ENCODE results near the gene ZBED6. TPM values are rescaled to one million over a fixed set of nuclear protein-coding genes. Genes with fewer than 3 reads are reported as not detected.
"Not testable (repeated sequence)": the region's sequence is repeated elsewhere in the genome, so short reads cannot be mapped to it uniquely, and the experiment has no call there.

Gene ZBED6
- total RNA-seq, 1 donor from 2014 or later: 11.0 TPM

DNA sequence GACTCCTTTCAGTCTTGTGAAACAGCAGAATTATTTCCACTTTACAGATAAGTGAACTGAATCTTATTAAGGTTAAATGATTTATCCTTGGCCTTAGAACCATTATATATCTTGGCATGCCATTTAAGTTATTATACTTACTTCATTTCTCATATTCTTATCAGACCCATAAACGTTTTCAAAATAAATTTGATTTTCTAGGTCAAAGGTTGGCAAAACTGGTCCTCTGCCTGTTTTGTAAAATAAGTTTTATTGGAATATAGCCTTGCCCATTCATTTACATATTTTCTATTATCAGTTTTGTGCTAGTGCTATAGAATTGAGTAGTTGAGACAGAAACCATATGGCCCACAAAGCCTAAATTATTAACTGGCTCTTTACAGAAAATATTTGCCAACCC lies 33.1 kb downstream of the ZBED6 start:
- H3K27me3 ChIP-seq (ENCODE audit: control insufficient read depth in 3 of 3, insufficient read depth in 3 of 3, low read length in 3 of 3): no peaks in the 10 kb centered on the region
- no peaks in the 10 kb centered on the region for H3K9me3 ChIP-seq (ENCODE audit: control insufficient read depth in 3 of 3, low read length in 3 of 3)
- H3K4me3 ChIP-seq (ENCODE audit: low read length in 3 of 3): no peak overlapping the region
- no peaks in the 10 kb centered on the region for H3K4me1 ChIP-seq (ENCODE audit: control insufficient read depth in 3 of 3, insufficient read depth in 3 of 3, low read length in 3 of 3)
- H3K36me3 ChIP-seq (ENCODE audit: control insufficient read depth in 3 of 3, insufficient read depth in 3 of 3, low read length in 3 of 3): peaks cover 25 to 49% (median 31%) of the 10 kb centered on the region in 3 donors
- H3K9ac ChIP-seq (ENCODE audit: low read depth in 1 of 3, low read length in 3 of 3): no peak overlapping the region
- no peak overlapping the region for H3K27ac ChIP-seq (ENCODE audit: low read depth, low read length)

GRCh38 chr1:203829247-203829646 lies 33.8 kb downstream of the ZBED6 start:
- H3K36me3 ChIP-seq (ENCODE audit: control insufficient read depth in 3 of 3, insufficient read depth in 3 of 3, low read length in 3 of 3): peaks cover 32 to 53% (median 39%) of the 10 kb centered on the region in 3 donors
- H3K9me3 ChIP-seq (ENCODE audit: control insufficient read depth in 3 of 3, low read length in 3 of 3); H3K27me3 ChIP-seq (ENCODE audit: control insufficient read depth in 3 of 3, insufficient read depth in 3 of 3, low read length in 3 of 3); H3K9ac ChIP-seq (ENCODE audit: low read depth in 1 of 3, low read length in 3 of 3); H3K27ac ChIP-seq (ENCODE audit: low read depth, low read length); H3K4me3 ChIP-seq (ENCODE audit: low read length in 3 of 3); H3K4me1 ChIP-seq (ENCODE audit: control insufficient read depth in 3 of 3, insufficient read depth in 3 of 3, low read length in 3 of 3): not testable (repeated sequence)

GRCh38 chr1:203835476-203835875 lies 40.1 kb downstream of the ZBED6 start:
- H3K4me3 ChIP-seq (ENCODE audit: low read length in 3 of 3): no peak overlapping the region
- H3K27me3 ChIP-seq (ENCODE audit: control insufficient read depth in 3 of 3, insufficient read depth in 3 of 3, low read length in 3 of 3): no peaks in the 10 kb centered on the region
- no peaks in the 10 kb centered on the region for H3K4me1 ChIP-seq (ENCODE audit: control insufficient read depth in 3 of 3, insufficient read depth in 3 of 3, low read length in 3 of 3)
- peaks cover 49 to 71% (median 62%) of the 10 kb centered on the region in 3 donors for H3K36me3 ChIP-seq (ENCODE audit: control insufficient read depth in 3 of 3, insufficient read depth in 3 of 3, low read length in 3 of 3)
- H3K27ac ChIP-seq (ENCODE audit: low read depth, low read length): no peak overlapping the region
- no peak overlapping the region for H3K9ac ChIP-seq (ENCODE audit: low read depth in 1 of 3, low read length in 3 of 3)
- H3K9me3 ChIP-seq (ENCODE audit: control insufficient read depth in 3 of 3, low read length in 3 of 3): no peaks in the 10 kb centered on the region

DNA sequence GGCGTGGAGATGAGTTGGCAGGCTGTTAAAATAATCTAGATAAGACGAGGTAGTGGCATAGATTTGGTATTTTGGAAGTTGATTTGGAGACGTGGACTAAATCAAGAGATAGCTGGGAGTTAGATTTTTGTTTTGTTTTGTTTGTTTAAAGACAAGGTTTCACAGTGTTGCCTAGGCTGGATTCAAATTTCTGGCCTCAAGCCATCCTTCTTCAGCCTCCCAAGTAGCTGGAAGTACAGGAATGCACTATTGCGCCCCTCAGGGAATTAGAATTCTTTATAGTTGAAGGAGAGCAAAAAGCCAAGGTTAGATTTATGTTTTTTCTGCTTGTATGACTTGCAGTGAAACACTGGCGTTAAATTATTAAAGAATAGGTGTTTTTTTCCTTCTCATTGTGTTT lies 43.7 kb downstream of the ZBED6 start:
- H3K9me3 ChIP-seq (ENCODE audit: control insufficient read depth in 3 of 3, low read length in 3 of 3): no peaks in the 10 kb centered on the region
- no peak overlapping the region for H3K4me3 ChIP-seq (ENCODE audit: low read length in 3 of 3)
- H3K9ac ChIP-seq (ENCODE audit: low read depth in 1 of 3, low read length in 3 of 3): no peak overlapping the region
- H3K36me3 ChIP-seq (ENCODE audit: control insufficient read depth in 3 of 3, insufficient read depth in 3 of 3, low read length in 3 of 3): peaks cover 32 to 50% (median 42%) of the 10 kb centered on the region in 3 donors
- H3K27me3 ChIP-seq (ENCODE audit: control insufficient read depth in 3 of 3, insufficient read depth in 3 of 3, low read length in 3 of 3): no peaks in the 10 kb centered on the region
- H3K4me1 ChIP-seq (ENCODE audit: control insufficient read depth in 3 of 3, insufficient read depth in 3 of 3, low read length in 3 of 3): no peaks in the 10 kb centered on the region
- H3K27ac ChIP-seq (ENCODE audit: low read depth, low read length): no peak overlapping the region

- Histone ChIP-seq H3K4me1 (ENCODE audit: control insufficient read depth in 3 of 3, insufficient read depth in 3 of 3, low read length in 3 of 3) (no peaks in the 10 kb centered on the region), H3K9me3 (ENCODE audit: control insufficient read depth in 3 of 3, low read length in 3 of 3) (no peaks in the 10 kb centered on the region), H3K36me3 (ENCODE audit: control insufficient read depth in 3 of 3, insufficient read depth in 3 of 3, low read length in 3 of 3) (peaks cover 26 to 40% (median 40%) of the 10 kb centered on the region in 3 donors), H3K4me3 (ENCODE audit: low read length in 3 of 3) (no peak overlapping the region), H3K27me3 (ENCODE audit: control insufficient read depth in 3 of 3, insufficient read depth in 3 of 3, low read length in 3 of 3) (no peaks in the 10 kb centered on the region), H3K27ac (ENCODE audit: low read depth, low read length) (no peak overlapping the region), H3K9ac (ENCODE audit: low read depth in 1 of 3, low read length in 3 of 3) (no peak overlapping the region)
Observed at GRCh38 chr1:203840208-203840808, 44.9 kb downstream of the ZBED6 start.

DNA sequence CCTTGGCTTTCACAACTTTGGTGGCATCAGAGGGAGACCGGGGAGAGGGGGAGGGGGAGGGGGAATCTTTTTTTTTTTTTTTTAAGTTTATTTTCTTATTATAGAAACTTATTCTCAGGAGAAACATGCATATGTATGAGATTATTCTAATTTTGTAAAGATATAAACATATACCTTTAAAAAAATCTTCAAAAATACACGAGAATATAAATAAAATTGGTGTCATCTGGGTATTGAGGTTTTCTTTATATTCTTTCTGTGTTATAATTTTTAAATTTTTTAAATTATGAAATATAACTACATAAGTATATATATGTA lies 47.1 kb downstream of the ZBED6 start:
- Histone ChIP-seq H3K4me1 (ENCODE audit: control insufficient read depth in 3 of 3, insufficient read depth in 3 of 3, low read length in 3 of 3) (peaks cover 0 to 2% (median 0%) of the 10 kb centered on the region in 3 donors), H3K9ac (ENCODE audit: low read depth in 1 of 3, low read length in 3 of 3) (no peak overlapping the region), H3K27ac (ENCODE audit: low read depth, low read length) (no peak overlapping the region), H3K27me3 (ENCODE audit: control insufficient read depth in 3 of 3, insufficient read depth in 3 of 3, low read length in 3 of 3) (no peaks in the 10 kb centered on the region), H3K36me3 (ENCODE audit: control insufficient read depth in 3 of 3, insufficient read depth in 3 of 3, low read length in 3 of 3) (peaks cover 21 to 43% (median 32%) of the 10 kb centered on the region in 3 donors), H3K4me3 (ENCODE audit: low read length in 3 of 3) (no peak overlapping the region), H3K9me3 (ENCODE audit: control insufficient read depth in 3 of 3, low read length in 3 of 3) (no peaks in the 10 kb centered on the region)

DNA sequence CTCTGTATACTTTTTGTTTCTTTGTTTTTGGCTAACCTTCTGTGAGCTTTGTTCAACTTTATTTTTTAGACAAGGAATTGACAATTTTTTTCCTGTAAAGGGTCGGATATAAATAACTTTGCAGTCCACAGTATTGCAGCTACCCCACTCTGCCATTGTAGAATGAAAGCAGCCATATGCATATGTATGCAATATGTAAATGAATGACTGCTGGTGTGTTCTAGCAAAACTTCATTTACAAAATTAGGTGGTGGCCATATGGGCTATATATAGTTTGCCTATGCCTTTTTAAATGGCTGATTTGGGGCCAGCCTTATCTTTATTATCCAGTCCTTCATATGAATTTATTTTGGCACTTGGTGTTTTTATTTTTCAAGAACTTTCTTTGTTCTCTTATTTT lies 48.0 kb downstream of the ZBED6 start:
- H3K4me3 ChIP-seq (ENCODE audit: low read length in 3 of 3): no peak overlapping the region
- H3K9me3 ChIP-seq (ENCODE audit: control insufficient read depth in 3 of 3, low read length in 3 of 3): no peaks in the 10 kb centered on the region
- H3K27me3 ChIP-seq (ENCODE audit: control insufficient read depth in 3 of 3, insufficient read depth in 3 of 3, low read length in 3 of 3): no peaks in the 10 kb centered on the region
- no peak overlapping the region for H3K9ac ChIP-seq (ENCODE audit: low read depth in 1 of 3, low read length in 3 of 3)
- no peak overlapping the region for H3K27ac ChIP-seq (ENCODE audit: low read depth, low read length)
- peaks cover 0 to 2% (median 0%) of the 10 kb centered on the region in 3 donors for H3K4me1 ChIP-seq (ENCODE audit: control insufficient read depth in 3 of 3, insufficient read depth in 3 of 3, low read length in 3 of 3)
- H3K36me3 ChIP-seq (ENCODE audit: control insufficient read depth in 3 of 3, insufficient read depth in 3 of 3, low read length in 3 of 3): peaks cover 20 to 42% (median 32%) of the 10 kb centered on the region in 3 donors

Small RNA genes lying within 50 kb of the gene (small RNA-seq; reads per million reads assigned to genes)
- gene ZC3H11A: 0.14 reads per million

Other genes with a start within 250 kb of the ZBED6 start
- gene ATP2B4, start 168.8 kb upstream of the ZBED6 start, total RNA-seq: 60.5 TPM
- not detected for gene LAX1, start 30.4 kb upstream of the ZBED6 start, total RNA-seq
- 69.4 TPM for gene ZC3H11A, start within 50 bp of the ZBED6 start, total RNA-seq
- 89.2 TPM for gene SNRPE, start 66.0 kb downstream of the ZBED6 start, total RNA-seq